NB4 (cell line): ENCODE results near the gene SYP.

ENCODE experiments used
- DNase-seq: peaks from one replicate; pipeline ENCODE4 v3.0.0; 2010; ENCODE audit warnings: low read depth
- H3K4me3 ChIP-seq: one replicate; pipeline ENCODE4 v1.5.1; 2011; ENCODE audit warnings: mild to moderate bottlenecking, low read depth, low read length, moderate library complexity
- MAX ChIP-seq: IDR thresholded peaks from 2 replicates; pipeline ENCODE4 v1.6.1; 2011; ENCODE audit warnings: low read depth, low read length
- MYC ChIP-seq: IDR thresholded peaks from 2 replicates; pipeline ENCODE4 v1.6.1; 2011; ENCODE audit warnings: low read depth, low read length
- POLR2A ChIP-seq: IDR thresholded peaks from 2 replicates; pipeline ENCODE4 v1.6.1; 2011; ENCODE audit warnings: mild to moderate bottlenecking; ENCODE audit not compliant: insufficient read length; ENCODE audit errors: extremely low read depth
- TF ChIP-seq, protein P1 (sequence below): IDR thresholded peaks from one replicate; pipeline ENCODE4 v1.5.1; 2012; ENCODE audit warnings: low read depth, low read length

Gene SYP

GRCh38 chrX:49187028-49187394 lies 13.0 kb downstream of the SYP start:
- no peak overlapping the region for H3K4me3 ChIP-seq
- no peak for TF ChIP-seq MAX
- no peak for TF ChIP-seq MYC
- TF ChIP-seq, protein P1, sequence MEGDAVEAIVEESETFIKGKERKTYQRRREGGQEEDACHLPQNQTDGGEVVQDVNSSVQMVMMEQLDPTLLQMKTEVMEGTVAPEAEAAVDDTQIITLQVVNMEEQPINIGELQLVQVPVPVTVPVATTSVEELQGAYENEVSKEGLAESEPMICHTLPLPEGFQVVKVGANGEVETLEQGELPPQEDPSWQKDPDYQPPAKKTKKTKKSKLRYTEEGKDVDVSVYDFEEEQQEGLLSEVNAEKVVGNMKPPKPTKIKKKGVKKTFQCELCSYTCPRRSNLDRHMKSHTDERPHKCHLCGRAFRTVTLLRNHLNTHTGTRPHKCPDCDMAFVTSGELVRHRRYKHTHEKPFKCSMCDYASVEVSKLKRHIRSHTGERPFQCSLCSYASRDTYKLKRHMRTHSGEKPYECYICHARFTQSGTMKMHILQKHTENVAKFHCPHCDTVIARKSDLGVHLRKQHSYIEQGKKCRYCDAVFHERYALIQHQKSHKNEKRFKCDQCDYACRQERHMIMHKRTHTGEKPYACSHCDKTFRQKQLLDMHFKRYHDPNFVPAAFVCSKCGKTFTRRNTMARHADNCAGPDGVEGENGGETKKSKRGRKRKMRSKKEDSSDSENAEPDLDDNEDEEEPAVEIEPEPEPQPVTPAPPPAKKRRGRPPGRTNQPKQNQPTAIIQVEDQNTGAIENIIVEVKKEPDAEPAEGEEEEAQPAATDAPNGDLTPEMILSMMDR, result no peak
- no peak for TF ChIP-seq POLR2A
- no peak for DNase-seq

DNA sequence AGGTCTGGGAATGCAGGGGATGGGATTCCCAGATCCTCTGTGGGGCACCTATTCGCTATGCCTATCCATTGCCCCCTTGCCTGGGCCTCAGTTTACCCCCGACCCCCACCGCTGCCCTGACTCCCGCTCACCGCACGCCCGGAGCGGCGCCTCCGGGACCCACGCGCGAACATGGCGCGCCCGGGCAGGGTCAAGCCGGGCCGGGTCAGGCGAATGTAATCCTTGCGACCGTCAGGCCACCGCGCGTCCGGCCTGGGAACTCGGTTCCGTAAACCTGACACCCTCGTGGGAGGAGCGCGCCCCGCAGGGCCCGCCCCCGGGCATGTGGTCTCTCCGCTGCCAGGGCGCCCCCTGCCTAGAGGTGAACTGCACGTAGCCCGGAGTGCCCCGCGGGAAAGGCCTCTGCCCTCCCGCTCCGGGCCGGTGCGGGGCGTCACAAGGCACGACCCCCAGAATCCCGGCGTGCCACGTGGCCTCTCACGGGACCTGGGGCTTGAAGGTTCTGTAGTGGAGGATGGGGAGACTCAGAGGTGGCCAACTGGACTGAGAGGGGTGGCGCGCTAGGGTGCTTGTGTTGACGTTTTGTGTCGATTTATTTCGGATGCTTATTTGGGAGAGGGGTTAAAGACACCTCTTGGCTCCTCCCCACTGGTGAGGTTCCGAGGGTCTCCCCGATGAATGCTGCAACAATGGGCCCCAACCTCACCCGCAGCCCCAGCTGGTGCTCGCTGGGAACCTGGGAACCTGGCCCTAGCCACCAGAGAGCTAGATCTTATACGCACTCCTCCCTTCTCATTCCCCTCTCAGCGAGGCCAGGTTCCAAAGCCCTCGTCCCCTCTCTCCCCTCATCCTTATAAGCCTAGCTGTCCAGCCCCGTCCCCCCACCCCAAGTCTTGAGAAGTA lies 13.6 kb downstream of the SYP start, which contains the start of gene PRICKLE3:
PRICKLE3 (minus strand) TSS at position 249 of the 903 bp plus-strand sequence; CDS start at position 173, 76 bp downstream.
- H3K4me3 ChIP-seq, result peak within 1 kb of the TSS; percentile 80

DNA sequence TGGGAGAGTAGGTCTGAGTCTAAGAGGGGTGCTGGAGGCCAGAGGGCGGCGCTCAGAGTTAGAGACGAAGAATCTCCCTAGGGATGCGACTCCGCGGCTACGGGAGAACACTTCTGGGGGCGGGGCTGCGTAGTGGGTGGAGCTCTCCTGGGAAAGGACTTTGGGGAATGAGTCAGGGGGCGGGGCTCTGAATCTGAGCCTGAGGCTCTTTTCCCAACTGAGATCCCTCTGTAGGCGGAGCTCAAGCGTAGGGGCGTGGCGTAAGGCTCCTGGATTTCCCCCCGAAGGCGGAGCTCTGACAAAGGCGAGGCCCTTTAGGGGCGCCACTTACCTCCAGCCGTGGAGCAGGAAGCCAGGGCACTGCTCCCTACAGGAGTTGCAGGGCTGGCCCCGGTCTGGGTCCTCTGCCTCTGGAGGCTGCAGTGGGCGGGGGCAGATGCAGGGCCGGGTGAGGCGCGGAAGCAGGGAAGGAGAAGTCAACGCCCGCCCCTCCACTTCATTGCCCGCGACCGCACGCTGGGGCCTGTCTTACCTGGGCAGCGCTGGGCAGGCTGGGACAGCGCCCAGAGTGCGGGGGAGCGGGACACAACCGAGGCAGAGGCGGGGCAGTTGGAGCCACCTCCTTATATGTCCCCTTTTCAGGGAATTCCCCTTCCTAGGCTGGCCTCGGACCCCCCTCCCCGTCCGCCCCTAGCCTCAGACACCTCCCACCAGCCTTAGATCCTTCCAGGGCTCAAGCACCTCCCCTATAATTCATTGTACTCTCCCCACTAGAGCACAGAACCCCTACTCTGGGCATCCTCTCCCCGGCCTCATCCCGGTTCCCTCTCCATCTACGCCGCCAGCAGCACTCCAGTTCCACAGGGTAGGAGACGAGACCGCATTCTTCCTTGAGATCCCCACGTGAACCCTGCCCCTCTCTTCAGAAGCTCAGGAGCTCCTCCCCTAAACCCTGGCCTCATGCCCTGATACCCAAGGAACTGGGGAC lies 15.4 kb downstream of the SYP start:
- TF ChIP-seq, protein P1, result peak; percentile 8
- no peak for TF ChIP-seq MYC
- peak; percentile 86 for DNase-seq
- H3K4me3 ChIP-seq, result peak overlapping the region; percentile 53

More for the DNA sequence above, 13.6 kb downstream of the SYP start, which contains the start of gene PRICKLE3:
- DNase-seq, result peak; percentile 85
- TF ChIP-seq MYC (peak; percentile 90), MAX (peak; percentile 85), POLR2A (peak; percentile 62)
- TF ChIP-seq, protein P1, result peak; percentile 41

- no peak overlapping the region for H3K4me3 ChIP-seq
- TF ChIP-seq, protein P1, result no peak
- no peak for TF ChIP-seq MAX
Measured at GRCh38 chrX:49183701-49184281, 16.2 kb downstream of the SYP start.

GRCh38 chrX:49179358-49179757 lies 20.6 kb downstream of the SYP start:
- no peak overlapping the region for H3K4me3 ChIP-seq
- no peak for DNase-seq
- TF ChIP-seq MYC (no peak), POLR2A (no peak), MAX (no peak)
- TF ChIP-seq, protein P1, result no peak

More at GRCh38 chrX:49183701-49184281, 16.2 kb downstream of the SYP start:
- DNase-seq, result no peak
